PC-9 (cell line): ENCODE measurements around the gene WDFY1. TPM values are rescaled to one million over a fixed set of nuclear protein-coding genes. Genes with fewer than 3 reads are reported as not detected.

Experiments used
- BruUV-seq: library from RNA; stranded (reverse); fragments of 400-500 nt; replicated peaks from 2 replicates; lab custom pipeline; 2021; lab: Mats Ljungman, UMichigan
- CTCF ChIA-PET: fragments of 300-600 bp; sonication (Branson Sonifier 250); formaldehyde crosslinking; loops from one replicate; lab custom pipeline; 2022; ENCODE audit warnings: antibody characterized with exemption; lab: Charles Lee
- POLR2A ChIA-PET: fragments of 300-600 bp; sonication (Branson Sonifier 250); formaldehyde crosslinking; loops from one replicate; lab custom pipeline; 2022; ENCODE audit warnings: antibody characterized with exemption; ENCODE audit not compliant: unreplicated experiment; lab: Charles Lee
- DNase-seq, 2 experiments: peaks; one replicate each; pipeline versions ENCODE4 v3.0.0 to v3.0.0-alpha.2; 2015 to 2022; ENCODE audit warnings: mixed read lengths in 1 of 2
- H2AFZ ChIP-seq: fragments of 200-600 bp; sonication (generic); 2 replicates; pipeline ENCODE4 v1.8.1; 2017; ENCODE audit warnings: antibody characterized with exemption
- H3F3A ChIP-seq: fragments of 200-600 bp; sonication (generic); 2 replicates; pipeline ENCODE4 v1.8.1; 2017; ENCODE audit warnings: antibody characterized with exemption, mild to moderate bottlenecking, low read depth; ENCODE audit not compliant: insufficient read depth
- H3K27ac ChIP-seq: fragments of 200-600 bp; sonication (generic); 2 replicates; pipeline ENCODE4 v1.6.1; 2016; ENCODE audit warnings: mixed run types
- H3K27me3 ChIP-seq: fragments of 200-600 bp; sonication (generic); 2 replicates; pipeline ENCODE4 v1.6.1; 2016; ENCODE audit warnings: low read depth, mixed run types; ENCODE audit not compliant: insufficient read depth
- H3K36me3 ChIP-seq: fragments of 200-600 bp; sonication (generic); 2 replicates; pipeline ENCODE4 v1.6.1; 2016; ENCODE audit warnings: low read depth, mixed run types
- H3K4me1 ChIP-seq: fragments of 200-600 bp; sonication (generic); replicated peaks from 2 replicates; pipeline ENCODE4 v1.6.1; 2016; ENCODE audit warnings: mixed run types; ENCODE audit not compliant: insufficient read depth
- H3K4me2 ChIP-seq: fragments of 200-600 bp; sonication (generic); 2 replicates; pipeline ENCODE4 v1.6.1; 2017; ENCODE audit warnings: mixed run types
- H3K4me3 ChIP-seq: fragments of 200-600 bp; sonication (generic); 2 replicates; pipeline ENCODE4 v1.6.1; 2016; ENCODE audit warnings: mixed run types
- H3K79me2 ChIP-seq: fragments of 200-600 bp; sonication (generic); 2 replicates; pipeline ENCODE4 v1.6.1; 2017; ENCODE audit warnings: low read depth, mixed run types
- H3K9me2 ChIP-seq: fragments of 200-600 bp; sonication (generic); 2 replicates; pipeline ENCODE4 v1.8.1; 2017; ENCODE audit warnings: mild to moderate bottlenecking; ENCODE audit not compliant: insufficient read depth
- H3K9me3 ChIP-seq: fragments of 200-600 bp; sonication (generic); 2 replicates; pipeline ENCODE4 v1.8.1; 2016; ENCODE audit warnings: low read depth; ENCODE audit not compliant: insufficient read depth
- H4K20me1 ChIP-seq: fragments of 200-600 bp; sonication (generic); 2 replicates; pipeline ENCODE4 v1.8.1; 2017; ENCODE audit not compliant: insufficient read depth
- CTCF ChIP-seq: fragments of 200-600 bp; sonication (generic); conservative IDR thresholded peaks from 2 replicates; pipeline ENCODE4 v1.6.1; 2017; ENCODE audit warnings: mixed run types, antibody characterized with exemption, mild to moderate bottlenecking, moderate library complexity
- EZH2 ChIP-seq: fragments of 200-600 bp; sonication (generic); IDR thresholded peaks from 2 replicates; pipeline ENCODE4 v1.8.0; 2017; ENCODE audit warnings: antibody characterized with exemption, low read depth
- intact Hi-C: fragments of 100-400 bp; cut with micrococcal nuclease; formaldehyde crosslinking; loops from one replicate; pipeline ENCODE4 v1.10.0; 2022; ENCODE audit not compliant: unreplicated experiment
- total RNA-seq: library from RNA; stranded (reverse); gene quantifications from 2 replicates; pipeline ENCODE4 v1.2.3, GENCODE V29; 2021

WDFY1 gene
- total RNA-seq, 1 experiment from 2014 or later = 81.9 TPM

GRCh38 chr2:223870840-223871611 lies 74.1 kb downstream of the WDFY1 start:
- Histone ChIP-seq H3K4me3 (no peak overlapping the region), H3K27ac (no peak overlapping the region), H3K9me2 (no peaks in the 10 kb centered on the region), H3K9me3 (no peaks in the 10 kb centered on the region), H3K36me3 (0 out of 2 replicates have a peak, but pooled peaks cover 5% of the 10 kb centered on the region), H3K79me2 (no peaks in the 10 kb centered on the region), H3K4me2 (no peak overlapping the region), H3K4me1 (peaks cover 8% of the 10 kb centered on the region), H4K20me1 (no peaks in the 10 kb centered on the region), H3K27me3 (no peaks in the 10 kb centered on the region), H3F3A (peaks cover 4% of the 10 kb centered on the region), H2AFZ (no peak overlapping the region)
- no peak for DNase-seq
- TF ChIP-seq EZH2 (no peak), CTCF (no peak)
- ChIA-PET POLR2A (no interaction called here), CTCF (no interaction called here)
- no TSS peak for BruUV-seq
- intact Hi-C loops = no loop called here

- Histone ChIP-seq H3F3A (peaks cover 8% of the 10 kb centered on the region; the same call in 1 of the 2 replicates), H3K9me3 (no peaks in the 10 kb centered on the region), H3K4me1 (peaks cover 12% of the 10 kb centered on the region), H2AFZ (no peak overlapping the region), H3K9me2 (no peaks in the 10 kb centered on the region), H3K79me2 (no peaks in the 10 kb centered on the region), H3K27ac (no peak overlapping the region), H3K36me3 (no peaks in the 10 kb centered on the region), H3K4me3 (no peak overlapping the region), H3K4me2 (no peak overlapping the region), H4K20me1 (no peaks in the 10 kb centered on the region), H3K27me3 (no peaks in the 10 kb centered on the region)
- TF ChIP-seq CTCF = no peak
- no peak for TF ChIP-seq EZH2
- DNase-seq = no peak
- intact Hi-C loops = loop anchor here (10.0 kb wide), 1 partner anchor 323 kb away; no protein-coding TSS in a partner anchor
- ChIA-PET POLR2A (no interaction called here), CTCF (no interaction called here)
- BruUV-seq = TSS peak; percentile 7
These were observed 77.1 kb downstream of the WDFY1 start for GRCh38 chr2:223868005-223868404.

GRCh38 chr2:223865907-223866508 lies 79.1 kb downstream of the WDFY1 start:
- Histone ChIP-seq H3K9me3 (no peaks in the 10 kb centered on the region), H3K4me1 (peaks cover 29% of the 10 kb centered on the region), H3K36me3 (no peaks in the 10 kb centered on the region), H4K20me1 (no peaks in the 10 kb centered on the region), H3K27ac (0 out of 2 replicates have a peak overlapping the region, but pooled peaks have one; percentile 0), H3K9me2 (no peaks in the 10 kb centered on the region), H3K4me2 (no peak overlapping the region), H2AFZ (no peak overlapping the region), H3K4me3 (no peak overlapping the region), H3K27me3 (no peaks in the 10 kb centered on the region), H3F3A (peaks cover 19% of the 10 kb centered on the region), H3K79me2 (no peaks in the 10 kb centered on the region)
- POLR2A ChIA-PET = interaction anchor here (0.7 kb wide), 1 partner anchor 75 kb away, joined by 3 read pairs; no protein-coding TSS in a partner anchor
- no TSS peak for BruUV-seq
- DNase-seq = no peak
- CTCF ChIA-PET = interaction anchor here (0.6 kb wide), 1 partner anchor 104 kb away, joined by 6 read pairs; no protein-coding TSS in a partner anchor
- TF ChIP-seq CTCF (no peak), EZH2 (no peak)
- intact Hi-C loops = loop anchor here (10.0 kb wide), 1 partner anchor 321 kb away; no protein-coding TSS in a partner anchor
